Peyer's patch (tissue), 4 donors: ENCODE results near the gene CPSF4L. TPM values are rescaled to one million over a fixed set of nuclear protein-coding genes. Genes with fewer than 3 reads are reported as not detected.

Source experiments
- DNase-seq, 3 donors: peaks; one replicate each; pipeline ENCODE4 v3.0.0-alpha.2; 2017 to 2019
- H3K27ac ChIP-seq, 4 donors: fragments of 200-600 bp; sonication (generic); one replicate each; pipeline ENCODE4 v1.5.1; 2016 to 2019
- H3K27me3 ChIP-seq, 2 donors: fragments of 200-600 bp; sonication (generic); one replicate each; pipeline ENCODE4 v1.5.1; 2019
- H3K36me3 ChIP-seq, 3 donors: fragments of 200-600 bp; sonication (generic); one replicate each; pipeline ENCODE4 v1.5.1; 2016 to 2019
- H3K4me1 ChIP-seq, 4 donors: fragments of 200-600 bp; sonication (generic); one replicate each; pipeline ENCODE4 v1.5.1; 2016 to 2019
- H3K4me3 ChIP-seq, 4 donors: fragments of 200-600 bp; sonication (generic); 1 replicate in 3 of 4; 2 replicates in 1 of 4; pipeline ENCODE4 v1.5.1; 2016 to 2019; ENCODE audit warnings: mild to moderate bottlenecking in 1 of 4
- H3K9me3 ChIP-seq, 4 donors: fragments of 200-600 bp; sonication (generic); one replicate each; pipeline ENCODE4 v1.5.1; 2016 to 2019; ENCODE audit warnings: mild to moderate bottlenecking in 1 of 4
- POLR2A ChIP-seq, 2 donors: fragments of 450-650 bp; IDR thresholded peaks; one replicate each; pipeline ENCODE4 v1.5.1; 2017; ENCODE audit warnings: antibody characterized with exemption in 2 of 2, mild to moderate bottlenecking in 2 of 2, moderate library complexity in 2 of 2
- total RNA-seq, 4 donors: library from RNA; depleted of rRNA; stranded (reverse); fragments of >200 nt; gene quantifications; one replicate each; pipeline ENCODE4 v1.1.0, GENCODE V29; 2016
- TF ChIP-seq, protein P1 (sequence below), 6 experiments: fragments of 450-650 bp in 4 of 6; fragments of 200-600 bp in 2 of 6; sonication (generic) in 1 of 6; IDR thresholded peaks; one replicate each; pipeline ENCODE4 v1.5.1; 2017 to 2019; ENCODE audit warnings: antibody characterized with exemption in 6 of 6, mild to moderate bottlenecking in 3 of 6, moderate library complexity in 1 of 6

Gene CPSF4L
- total RNA-seq, 4 donors from 2014 or later, result not detected

DNA sequence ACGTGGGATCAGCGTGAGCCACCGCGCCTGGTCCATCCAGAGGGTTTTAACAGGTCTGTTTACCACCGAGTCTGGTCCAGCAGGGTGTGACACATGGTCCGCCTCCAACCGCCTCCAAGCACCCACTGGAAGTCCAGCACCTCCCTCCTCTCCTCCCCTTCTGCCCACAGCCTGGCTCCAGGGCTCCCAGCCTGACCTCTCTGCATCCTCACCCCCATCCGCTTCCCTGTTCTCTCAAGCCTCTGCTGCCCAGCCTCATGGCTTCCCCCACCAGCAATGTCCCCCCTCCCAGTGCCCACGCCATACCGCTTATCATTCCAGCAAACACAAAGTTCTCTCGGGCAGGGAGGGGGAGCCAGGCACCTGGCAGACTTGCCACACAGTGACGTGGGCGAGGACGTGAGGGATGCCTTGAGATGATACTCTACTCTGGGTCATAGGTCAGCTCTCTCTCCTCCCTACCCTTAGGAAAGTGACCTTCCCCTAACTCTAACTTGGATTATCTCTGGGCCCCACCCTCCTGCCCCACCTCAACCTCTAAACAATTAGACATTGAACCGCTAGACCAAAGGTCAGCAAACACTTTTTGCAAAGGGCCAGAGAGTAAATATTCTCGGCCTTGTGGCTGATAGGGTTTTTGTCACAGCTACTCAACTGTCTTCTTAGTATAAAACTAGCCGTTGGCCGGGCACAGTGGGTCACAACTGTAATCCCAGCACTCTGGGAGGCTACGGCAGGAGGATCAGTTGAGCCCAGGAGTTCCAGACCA is 27.0 kb upstream of the CPSF4L start:
- H3K4me1 ChIP-seq, result peaks cover 0 to 78% (median 30%) of the 10 kb centered on the region in 4 donors

DNA sequence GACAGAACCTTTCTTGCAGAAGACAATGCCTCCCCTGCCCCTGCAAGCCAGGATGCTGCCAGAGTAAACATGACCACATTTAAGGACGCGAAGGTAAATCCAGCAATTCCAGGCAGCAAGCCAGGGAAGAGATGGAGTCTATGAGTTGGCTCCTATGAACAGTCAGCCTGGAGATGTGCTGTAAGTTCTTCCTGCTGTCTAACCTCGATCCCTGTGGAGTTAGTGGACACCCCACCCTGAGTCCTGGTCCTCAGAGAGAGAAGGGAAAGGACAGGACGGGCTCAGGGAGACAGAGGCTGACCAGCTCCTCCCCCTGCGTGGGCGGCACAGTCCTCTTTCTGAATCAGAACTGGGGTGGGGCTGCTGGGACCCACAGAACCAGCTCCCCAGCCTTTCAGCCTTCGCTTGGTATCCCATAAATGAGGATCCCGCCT is 25.2 kb upstream of the CPSF4L start:
- Histone ChIP-seq H3K9me3 (no peaks in the 10 kb centered on the region), H3K4me1 (peaks cover 0 to 66% (median 21%) of the 10 kb centered on the region in 4 donors), H3K27ac (peak overlapping the region in 3 of 4 donors; percentile 2 to 46 (median 8)), H3K36me3 (peaks cover 0 to 31% (median 0%) of the 10 kb centered on the region in 3 donors), H3K4me3 (no peak overlapping the region), H3K27me3 (no peaks in the 10 kb centered on the region)
- TF ChIP-seq, protein P1, sequence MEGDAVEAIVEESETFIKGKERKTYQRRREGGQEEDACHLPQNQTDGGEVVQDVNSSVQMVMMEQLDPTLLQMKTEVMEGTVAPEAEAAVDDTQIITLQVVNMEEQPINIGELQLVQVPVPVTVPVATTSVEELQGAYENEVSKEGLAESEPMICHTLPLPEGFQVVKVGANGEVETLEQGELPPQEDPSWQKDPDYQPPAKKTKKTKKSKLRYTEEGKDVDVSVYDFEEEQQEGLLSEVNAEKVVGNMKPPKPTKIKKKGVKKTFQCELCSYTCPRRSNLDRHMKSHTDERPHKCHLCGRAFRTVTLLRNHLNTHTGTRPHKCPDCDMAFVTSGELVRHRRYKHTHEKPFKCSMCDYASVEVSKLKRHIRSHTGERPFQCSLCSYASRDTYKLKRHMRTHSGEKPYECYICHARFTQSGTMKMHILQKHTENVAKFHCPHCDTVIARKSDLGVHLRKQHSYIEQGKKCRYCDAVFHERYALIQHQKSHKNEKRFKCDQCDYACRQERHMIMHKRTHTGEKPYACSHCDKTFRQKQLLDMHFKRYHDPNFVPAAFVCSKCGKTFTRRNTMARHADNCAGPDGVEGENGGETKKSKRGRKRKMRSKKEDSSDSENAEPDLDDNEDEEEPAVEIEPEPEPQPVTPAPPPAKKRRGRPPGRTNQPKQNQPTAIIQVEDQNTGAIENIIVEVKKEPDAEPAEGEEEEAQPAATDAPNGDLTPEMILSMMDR (IDR thresholded peaks at IDR 0.05), result no peak
- TF ChIP-seq POLR2A (IDR thresholded peaks at IDR 0.05), result no peak
- no peak for DNase-seq

More for the DNA sequence above, 27.0 kb upstream of the CPSF4L start:
- Histone ChIP-seq H3K9me3 (no peaks in the 10 kb centered on the region), H3K27me3 (no peaks in the 10 kb centered on the region), H3K4me3 (peak overlapping the region in 1 of 4 donors; percentile 20), H3K27ac (peak overlapping the region in 3 of 4 donors; percentile 71 to 92 (median 83)), H3K36me3 (peaks cover 0 to 25% (median 0%) of the 10 kb centered on the region in 3 donors)
- DNase-seq, result peak in 2 of 3 donors; percentile 87 to 88
- TF ChIP-seq, protein P1 (IDR thresholded peaks at IDR 0.05), result peak in 1 of 6 experiments; percentile 32
- TF ChIP-seq POLR2A (IDR thresholded peaks at IDR 0.05), result peak in 1 of 2 donors; percentile 7

DNA sequence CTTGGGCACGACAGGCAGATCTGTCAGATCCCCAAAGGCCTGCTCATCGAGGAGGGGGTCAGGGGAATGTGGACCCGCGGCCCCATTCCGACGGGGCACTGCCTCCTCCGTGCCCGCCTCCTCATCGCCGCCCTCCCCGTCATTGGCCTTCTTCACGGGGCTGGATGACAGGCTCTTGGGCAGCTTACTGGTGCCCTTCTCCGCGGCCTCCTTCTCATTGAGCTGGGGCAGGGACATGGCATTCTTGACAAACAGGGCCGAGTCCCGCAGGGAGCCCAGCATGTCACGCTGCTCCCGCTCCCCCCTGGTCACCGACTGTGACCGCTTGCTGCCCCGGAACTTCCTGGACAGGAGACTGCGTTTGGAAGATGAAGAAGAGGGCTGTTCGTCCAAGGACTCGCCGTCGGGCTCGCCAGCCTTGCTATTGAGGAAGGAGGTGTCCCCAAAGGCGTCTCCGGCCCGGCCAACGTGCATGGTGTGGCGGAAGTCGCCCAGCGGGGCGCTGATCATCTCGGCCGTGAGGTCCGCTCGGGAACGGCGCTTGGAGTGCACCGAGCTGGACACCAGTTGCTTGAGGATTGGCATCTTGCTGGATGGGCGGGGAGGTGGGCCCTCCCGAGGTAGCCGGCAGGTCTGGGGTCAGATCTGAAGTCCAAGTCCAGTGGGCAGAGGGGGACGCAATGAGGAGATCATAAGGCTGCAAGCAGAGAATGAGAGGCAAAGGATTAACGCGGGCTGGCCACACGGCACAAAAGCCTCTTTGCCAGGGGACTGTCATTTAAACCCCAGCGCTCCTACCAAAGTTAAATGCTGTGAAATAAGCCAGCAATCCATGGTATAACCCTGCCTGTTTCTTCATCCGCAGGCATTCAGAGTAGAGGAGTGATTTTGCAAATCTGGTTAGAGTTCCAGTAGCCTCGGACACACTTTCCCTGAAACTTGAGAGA is 24.5 kb upstream of the CPSF4L start:
- no peak for DNase-seq
- Histone ChIP-seq H3K36me3 (peaks cover 0 to 35% (median 0%) of the 10 kb centered on the region in 3 donors), H3K4me3 (no peak overlapping the region), H3K27me3 (no peaks in the 10 kb centered on the region), H3K9me3 (no peaks in the 10 kb centered on the region), H3K27ac (peak overlapping the region in 2 of 4 donors; percentile 8 to 46), H3K4me1 (peaks cover 0 to 59% (median 15%) of the 10 kb centered on the region in 4 donors)
- no peak for TF ChIP-seq POLR2A (IDR thresholded peaks at IDR 0.05)
- TF ChIP-seq, protein P1 (IDR thresholded peaks at IDR 0.05), result no peak

DNA sequence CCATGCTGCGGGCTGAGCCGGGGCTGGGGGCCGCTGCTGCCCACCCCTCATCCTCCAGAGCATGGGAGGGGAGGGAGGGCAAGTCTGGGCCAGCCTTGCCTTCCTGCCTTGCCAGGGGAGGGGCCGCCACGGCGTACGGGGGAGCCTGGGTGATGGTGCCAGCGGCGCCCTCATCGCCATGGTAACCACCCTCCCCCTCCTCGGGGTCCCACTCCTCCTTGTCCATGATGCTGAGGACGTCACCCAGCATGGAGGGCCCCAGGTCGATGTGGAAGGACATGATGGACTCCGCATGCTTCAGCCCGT is 23.9 kb upstream of the CPSF4L start:
- DNase-seq, result no peak
- Histone ChIP-seq H3K27ac (peak overlapping the region in 2 of 4 donors; percentile 10 to 33), H3K27me3 (no peaks in the 10 kb centered on the region), H3K36me3 (peaks cover 0 to 35% (median 0%) of the 10 kb centered on the region in 3 donors), H3K4me1 (peaks cover 0 to 53% (median 10%) of the 10 kb centered on the region in 4 donors), H3K4me3 (no peak overlapping the region), H3K9me3 (no peaks in the 10 kb centered on the region)
- TF ChIP-seq, protein P1 (IDR thresholded peaks at IDR 0.05), result no peak
- no peak for TF ChIP-seq POLR2A (IDR thresholded peaks at IDR 0.05)

DNA sequence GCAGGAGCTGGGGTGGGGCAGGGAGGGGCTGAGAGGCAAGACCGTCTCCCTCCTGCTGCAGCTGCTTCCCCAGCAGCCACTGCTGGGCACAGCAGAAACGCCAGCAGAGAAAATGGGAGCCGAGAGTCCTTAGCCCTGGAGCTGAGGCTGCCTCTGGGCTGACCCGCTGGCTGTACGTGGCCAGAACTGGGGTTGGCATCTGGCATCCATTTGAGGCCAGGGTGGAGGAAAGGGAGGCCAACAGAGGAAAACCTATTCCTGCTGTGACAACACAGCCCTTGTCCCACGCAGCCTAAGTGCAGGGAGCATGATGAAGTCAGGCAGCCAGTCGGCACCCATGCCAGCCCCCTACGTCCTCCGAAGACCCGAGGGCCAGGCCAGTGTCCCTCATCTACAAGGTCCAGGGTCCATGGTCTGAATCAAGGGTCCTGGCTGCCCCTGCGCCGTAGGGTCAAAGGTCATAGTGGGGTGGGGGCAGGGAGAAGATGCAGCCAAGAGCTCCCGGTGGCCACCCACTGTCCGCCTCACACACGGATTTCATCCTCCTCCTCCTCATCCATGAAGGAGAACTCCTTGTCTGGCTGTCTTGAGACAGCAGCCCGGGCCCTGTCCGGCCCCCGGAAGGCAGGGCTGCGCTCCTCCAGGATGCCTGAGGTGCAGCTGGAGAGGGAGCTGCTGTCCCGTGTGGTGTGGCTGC is 23.4 kb upstream of the CPSF4L start:
- DNase-seq, result no peak
- TF ChIP-seq, protein P1 (IDR thresholded peaks at IDR 0.05), result no peak
- no peak for TF ChIP-seq POLR2A (IDR thresholded peaks at IDR 0.05)
- Histone ChIP-seq H3K4me3 (no peak overlapping the region), H3K36me3 (peaks cover 0 to 35% (median 0%) of the 10 kb centered on the region in 3 donors), H3K4me1 (peaks cover 0 to 49% (median 8%) of the 10 kb centered on the region in 4 donors), H3K27ac (peak overlapping the region in 2 of 4 donors; percentile 10 to 33), H3K27me3 (no peaks in the 10 kb centered on the region), H3K9me3 (no peaks in the 10 kb centered on the region)
